HL-60 (cell line): ENCODE results near the gene SNRNP40.

Experiments used
- DNase-seq, 2 experiments: peaks; one replicate each; pipeline ENCODE4 v3.0.0-alpha.2; 2010 to 2020; ENCODE audit warnings: low read depth in 1 of 2, low spot score in 1 of 2
- H3K27ac ChIP-seq: fragments of 250-450 bp; sonication (Bioruptor Pico); replicated peaks from 2 replicates; pipeline ENCODE4 v1.5.1; 2020; ENCODE audit warnings: mild to moderate bottlenecking, moderate library complexity
- H3K27me3 ChIP-seq: fragments of 250-450 bp; sonication (Bioruptor Pico); 2 replicates; pipeline ENCODE4 v1.5.1; 2021; ENCODE audit warnings: mild to moderate bottlenecking, moderate library complexity; ENCODE audit not compliant: insufficient read depth, poor library complexity, severe bottlenecking
- H3K4me3 ChIP-seq: replicated peaks from 2 replicates; pipeline ENCODE4 v1.5.1; 2011; ENCODE audit warnings: mild to moderate bottlenecking, control low read depth, low read length; ENCODE audit not compliant: insufficient read depth
- GABPA ChIP-seq: IDR thresholded peaks from 2 replicates; pipeline ENCODE4 v1.6.1; 2012; ENCODE audit warnings: low read depth
- POLR2AphosphoS5 ChIP-seq: IDR thresholded peaks from 2 replicates; pipeline ENCODE4 v1.6.1; 2012; ENCODE audit warnings: low read depth

The SNRNP40 gene

GRCh38 chr1:31214316-31215064, 82.1 kb downstream of the SNRNP40 start:
- no peak for DNase-seq
- Histone ChIP-seq H3K27ac (no peak overlapping the region), H3K27me3 (no peaks in the 10 kb centered on the region), H3K4me3 (no peak overlapping the region)
- no peak for TF ChIP-seq GABPA
- TF ChIP-seq POLR2AphosphoS5: no peak
